HCT116 (cell line): ENCODE results near the gene ZNF148. TPM values are rescaled to one million over a fixed set of nuclear protein-coding genes. Genes with fewer than 3 reads are reported as not detected.

Experiments
- ATAC-seq: fragments of 200-7000 bp; cut with Tn5 transposase; 2 replicates; pipeline ENCODE4 v1.9.1; 2020; ENCODE audit warnings: mild to moderate bottlenecking, moderate library complexity
- BruUV-seq: library from RNA; stranded (reverse); fragments of 400-500 nt; replicated peaks from 2 replicates; lab custom pipeline; 2021; lab: Mats Ljungman, UMichigan
- CTCF ChIA-PET: fragments of 300-600 bp; sonication (Branson Sonifier 250); formaldehyde crosslinking; loops from one replicate; lab custom pipeline; 2021; ENCODE audit warnings: antibody characterized with exemption; lab: Charles Lee
- POLR2A ChIA-PET: fragments of 300-600, 350-600 bp; sonication (Branson Sonifier 250); formaldehyde crosslinking; loops from one replicate; lab custom pipeline; 2021; ENCODE audit warnings: antibody characterized with exemption; lab: Charles Lee
- RAD21 ChIA-PET, 2 experiments: fragments of 300-600 bp; sonication (Branson Sonifier 250); formaldehyde crosslinking; loops; one replicate each; lab custom pipeline; 2023; ENCODE audit warnings: low total read pairs in 2 of 2; ENCODE audit not compliant: uncharacterized antibody in 2 of 2, unreplicated experiment in 2 of 2, low non-redundant PET in 1 of 2; lab: Charles Lee
- DNase-seq: peaks from one replicate; pipeline ENCODE4 v3.0.0-alpha.2; 2010; ENCODE audit warnings: low read depth, low spot score
- H2AFZ ChIP-seq: fragments of 200-600 bp; shearing (Covaris generic), sonication (generic); 2 replicates; pipeline ENCODE4 v1.6.1; 2017; ENCODE audit warnings: low read depth, mixed run types, mixed read lengths, antibody characterized with exemption, low read length; ENCODE audit not compliant: poor library complexity, severe bottlenecking
- H3K27ac ChIP-seq: 2 replicates; pipeline ENCODE4 v1.5.1; 2012; ENCODE audit warnings: low read depth, low read length
- H3K27me3 ChIP-seq: fragments of 200-600 bp; sonication (generic); 2 replicates; pipeline ENCODE4 v1.6.1; 2016; ENCODE audit warnings: mixed run types, low read length, mixed read lengths; ENCODE audit not compliant: insufficient read depth
- H3K36me3 ChIP-seq, 2 experiments: fragments of 200-500 bp in 1 of 2; fragments of 200-600 bp in 1 of 2; sonication (Bioruptor generic) in 1 of 2; sonication (generic) in 1 of 2; 2 replicates each; pipeline versions ENCODE4 v1.5.1 to v1.6.1; 2014 to 2016; ENCODE audit warnings: low read length in 2 of 2, inconsistent platforms in 1 of 2, mixed read lengths in 1 of 2, mixed run types in 1 of 2; ENCODE audit not compliant: insufficient read depth in 2 of 2, control insufficient read depth in 1 of 2
- H3K4me1 ChIP-seq, 2 experiments: fragments of 200-600 bp in 1 of 2; sonication (generic) in 1 of 2; 2 replicates each; pipeline versions ENCODE4 v1.5.1 to v1.6.1; 2012 to 2017; ENCODE audit warnings: low read length in 2 of 2, inconsistent platforms in 1 of 2, mild to moderate bottlenecking in 1 of 2, mixed read lengths in 1 of 2, mixed run types in 1 of 2, moderate library complexity in 1 of 2; ENCODE audit not compliant: insufficient read depth in 2 of 2, control insufficient read depth in 1 of 2
- H3K4me2 ChIP-seq: fragments of 200-600 bp; sonication (generic); 2 replicates; pipeline ENCODE4 v1.6.1; 2017; ENCODE audit warnings: mixed run types, low read length, mixed read lengths
- H3K4me3 ChIP-seq, 2 experiments: fragments of 200-600 bp in 1 of 2; sonication (generic) in 1 of 2; replicated peaks in 1 of 2; 2 replicates each; pipeline ENCODE4 v1.5.1; 2011 to 2016; ENCODE audit warnings: low read length in 2 of 2, control low read depth in 1 of 2, low read depth in 1 of 2, mild to moderate bottlenecking in 1 of 2, mixed read lengths in 1 of 2, mixed run types in 1 of 2
- H3K79me2 ChIP-seq: fragments of 200-600 bp; sonication (generic); 2 replicates; pipeline ENCODE4 v1.6.1; 2017; ENCODE audit warnings: mild to moderate bottlenecking, mixed run types, low read length, moderate library complexity, mixed read lengths; ENCODE audit not compliant: insufficient read depth
- H3K9ac ChIP-seq: fragments of 200-600 bp; sonication (generic); 2 replicates; pipeline ENCODE4 v1.6.1; 2016; ENCODE audit warnings: low read length, mixed read lengths
- H3K9me2 ChIP-seq: fragments of 200-600 bp; sonication (generic), shearing (Covaris generic); 2 replicates; pipeline ENCODE4 v1.6.1; 2017; ENCODE audit warnings: mixed run types, mild to moderate bottlenecking, moderate library complexity; ENCODE audit not compliant: insufficient read depth
- H3K9me3 ChIP-seq, 2 experiments: fragments of 200-500 bp in 1 of 2; fragments of 200-600 bp in 1 of 2; sonication (Bioruptor generic) in 1 of 2; sonication (generic) in 1 of 2; 2 replicates each; pipeline ENCODE4 v1.6.1; 2014 to 2017; ENCODE audit warnings: low read length in 2 of 2, mixed read lengths in 2 of 2, inconsistent platforms in 1 of 2, low read depth in 1 of 2, mild to moderate bottlenecking in 1 of 2, mixed run types in 1 of 2, moderate library complexity in 1 of 2; ENCODE audit not compliant: control insufficient read depth in 1 of 2, insufficient read depth in 1 of 2
- H4K20me1 ChIP-seq: fragments of 200-600 bp; sonication (generic), shearing (Covaris generic); 2 replicates; pipeline ENCODE4 v1.6.1; 2017; ENCODE audit warnings: mixed run types, mild to moderate bottlenecking, moderate library complexity; ENCODE audit not compliant: insufficient read depth
- ATF3 ChIP-seq: IDR thresholded peaks from 2 replicates; pipeline ENCODE4 v1.6.1; 2012
- CBX3 ChIP-seq: IDR thresholded peaks from 2 replicates; pipeline ENCODE4 v1.6.1; 2012; ENCODE audit warnings: low read depth
- CEBPB ChIP-seq: IDR thresholded peaks from 2 replicates; pipeline ENCODE4 v1.6.1; 2012; ENCODE audit warnings: low read depth
- CTCF ChIP-seq, 3 experiments: fragments of 200-600 bp in 1 of 3; sonication (generic) in 1 of 3; IDR thresholded peaks in 2 of 3; conservative IDR thresholded peaks in 1 of 3; 2 replicates each; pipeline ENCODE4 v1.5.1; 2012 to 2017; ENCODE audit warnings: low read depth in 2 of 3, low read length in 2 of 3, antibody characterized with exemption in 1 of 3, borderline replicate concordance in 1 of 3, control low read depth in 1 of 3, mild to moderate bottlenecking in 1 of 3, mixed read lengths in 1 of 3, mixed run types in 1 of 3, moderate library complexity in 1 of 3; ENCODE audit not compliant: insufficient read depth in 1 of 3
- EGR1 ChIP-seq: IDR thresholded peaks from 2 replicates; pipeline ENCODE4 v1.6.1; 2012; ENCODE audit warnings: low read depth
- ELF1 ChIP-seq: IDR thresholded peaks from 2 replicates; pipeline ENCODE4 v1.6.1; 2012; ENCODE audit warnings: low read depth, borderline replicate concordance
- EZH2 ChIP-seq: fragments of 200-600 bp; sonication (generic); IDR thresholded peaks from 2 replicates; pipeline ENCODE4 v1.6.1; 2017; ENCODE audit warnings: antibody characterized with exemption, mixed run types
- EZH2phosphoT487 ChIP-seq: fragments of 200-600 bp; IDR thresholded peaks from 2 replicates; pipeline ENCODE4 v1.6.1; 2018; ENCODE audit warnings: antibody characterized with exemption, borderline replicate concordance
- FOSL1 ChIP-seq: IDR thresholded peaks from 2 replicates; pipeline ENCODE4 v1.6.1; 2012; ENCODE audit warnings: low read depth
- JUND ChIP-seq: IDR thresholded peaks from 2 replicates; pipeline ENCODE4 v1.6.1; 2012
- MAX ChIP-seq: IDR thresholded peaks from 2 replicates; pipeline ENCODE4 v1.6.1; 2012
- POLR2AphosphoS5 ChIP-seq: IDR thresholded peaks from 2 replicates; pipeline ENCODE4 v1.6.1; 2011; ENCODE audit warnings: mild to moderate bottlenecking, low read depth, low read length, moderate library complexity
- REST ChIP-seq: IDR thresholded peaks from 2 replicates; pipeline ENCODE4 v1.6.1; 2012; ENCODE audit warnings: low read depth
- SIN3A ChIP-seq: IDR thresholded peaks from 2 replicates; pipeline ENCODE4 v1.6.1; 2012; ENCODE audit warnings: low read depth
- SP1 ChIP-seq: IDR thresholded peaks from 2 replicates; pipeline ENCODE4 v1.6.1; 2012; ENCODE audit warnings: low read depth
- SRF ChIP-seq: IDR thresholded peaks from 2 replicates; pipeline ENCODE4 v1.6.1; 2012; ENCODE audit warnings: low read depth
- TCF7L2 ChIP-seq: IDR thresholded peaks from 2 replicates; pipeline ENCODE4 v1.7.0; 2011; ENCODE audit warnings: borderline replicate concordance, inconsistent platforms; ENCODE audit not compliant: insufficient read depth, insufficient read length; ENCODE audit errors: extremely low read depth
- ZBTB33 ChIP-seq: IDR thresholded peaks from 2 replicates; pipeline ENCODE4 v1.6.1; 2011; ENCODE audit warnings: mild to moderate bottlenecking, low read length, moderate library complexity; ENCODE audit not compliant: insufficient replicate concordance; ENCODE audit errors: extremely low read depth
- ZFX ChIP-seq: fragments of 450-650 bp; IDR thresholded peaks from 2 replicates; pipeline ENCODE4 v1.6.1; 2017
- intact Hi-C: fragments of 100-400 bp; cut with micrococcal nuclease; formaldehyde crosslinking; loops from 2 replicates; pipeline ENCODE4 v1.10.0; 2022
- total RNA-seq: library from RNA; stranded (reverse); gene quantifications from one replicate; pipeline ENCODE4 v1.2.1, GENCODE V29; 2021; ENCODE audit not compliant: unreplicated experiment

The ZNF148 gene
- total RNA-seq, 1 experiment from 2014 or later, result 35.0 TPM

- DNase-seq (no peak), ATAC-seq (no peak)
- H4K20me1 ChIP-seq, result 0 out of 2 replicates have a peak, but pooled peaks cover 9% of the 10 kb centered on the region
- no peaks in the 10 kb centered on the region for H3K36me3 ChIP-seq
- no peak overlapping the region for H3K27ac ChIP-seq
- no TSS peak for BruUV-seq
- H3K9ac ChIP-seq, result no peak overlapping the region
- H3K79me2 ChIP-seq, result peaks cover 6% of the 10 kb centered on the region
- H3K4me1 ChIP-seq, result no peaks in the 10 kb centered on the region
- no peak overlapping the region for H3K4me2 ChIP-seq
- H3K9me2 ChIP-seq, result no peaks in the 10 kb centered on the region
- H3K4me3 ChIP-seq, result no peak overlapping the region
- ChIA-PET RAD21 (no interaction called here), POLR2A (no interaction called here), CTCF (no interaction called here)
- no peak overlapping the region for H2AFZ ChIP-seq
- TF ChIP-seq CTCF (IDR thresholded peaks at IDR 0.05 in 2 of 3, conservative IDR thresholded peaks at IDR 0.05 in 1 of 3; ENCODE audit: borderline replicate concordance in 1 of 3, insufficient read depth in 1 of 3, low read depth in 2 of 3, low read length in 2 of 3), result no peak
- no peak for TF ChIP-seq JUND
- TF ChIP-seq FOSL1, result no peak
- TF ChIP-seq POLR2AphosphoS5, result no peak
- no peak for TF ChIP-seq SRF
- TF ChIP-seq REST, result no peak
- TF ChIP-seq EZH2phosphoT487, result no peak
- TF ChIP-seq CEBPB, result no peak
- no peak for TF ChIP-seq CBX3
- no peak for TF ChIP-seq TCF7L2
- no peak for TF ChIP-seq EGR1
- TF ChIP-seq SIN3A, result no peak
- no peak for TF ChIP-seq MAX
- no peak for TF ChIP-seq ELF1
- no peak for TF ChIP-seq ZBTB33
- TF ChIP-seq ZFX, result no peak
- no peak for TF ChIP-seq EZH2
- no peak for TF ChIP-seq SP1
- no peak for TF ChIP-seq ATF3
- H3K9me3 ChIP-seq, result 0 out of 4 replicates have a peak, but pooled peaks cover 0 to 5% of the 10 kb centered on the region in 2 experiments
- no peaks in the 10 kb centered on the region for H3K27me3 ChIP-seq
- intact Hi-C loops, result no loop called here
Measured at GRCh38 chr3:125256675-125257074, 118.5 kb downstream of the ZNF148 start.
